Measurements from ENCODE around the gene PPP2R2C. TPM values are rescaled to one million over a fixed set of nuclear protein-coding genes. Genes with fewer than 3 reads are reported as not detected.

PPP2R2C gene
- total and polyA plus RNA-seq, 5 donors from 2014 or later: not detected

GRCh38 chr4:6478546-6479220 is 6.3 kb upstream of the PPP2R2C start:
- no peak overlapping the region for H3K4me3 ChIP-seq (ENCODE audit: low read depth, low read length)
- Mint-ChIP-seq H3K4me1 (peaks cover 0 to under 1% (median 0%) of the 10 kb centered on the region in 4 donors), H3K9me3 (peaks cover 0 to 7% (median 2%) of the 10 kb centered on the region in 7 donors), H3K36me3 (no peaks in the 10 kb centered on the region), H3K4me3 (no peak overlapping the region), H3K27ac (no peak overlapping the region), H3K27me3 (peaks cover 32% of the 10 kb centered on the region)
- DNase-seq (no peak), ATAC-seq (ENCODE audit: low read depth in 2 of 2) (no peak)
- peaks cover 4% of the 10 kb centered on the region for H3K27me3 ChIP-seq (ENCODE audit: control insufficient read depth, insufficient read depth, low read length)
- H3K4me1 ChIP-seq (ENCODE audit: control insufficient read depth, insufficient read depth, low read length, poor library complexity, severe bottlenecking): no peaks in the 10 kb centered on the region
- no peak overlapping the region for H3K27ac ChIP-seq (ENCODE audit: insufficient read depth, low read length, poor library complexity, severe bottlenecking)
- no peaks in the 10 kb centered on the region for H3K36me3 ChIP-seq (ENCODE audit: control insufficient read depth, insufficient read depth, low read length)
- no peaks in the 10 kb centered on the region for H3K9me3 ChIP-seq (ENCODE audit: control insufficient read depth in 2 of 2, low read length in 2 of 2)

GRCh38 chr4:6476893-6477292 is 4.5 kb upstream of the PPP2R2C start:
- no peaks in the 10 kb centered on the region for H3K4me1 ChIP-seq (ENCODE audit: control insufficient read depth, insufficient read depth, low read length, poor library complexity, severe bottlenecking)
- Mint-ChIP-seq H3K9me3 (peaks cover 0 to 5% (median 2%) of the 10 kb centered on the region in 7 donors), H3K4me1 (peaks cover 0 to 9% (median 0%) of the 10 kb centered on the region in 4 donors), H3K36me3 (no peaks in the 10 kb centered on the region), H3K27ac (no peak overlapping the region), H3K4me3 (no peak overlapping the region), H3K27me3 (peaks cover 29% of the 10 kb centered on the region)
- ATAC-seq (ENCODE audit: low read depth in 2 of 2) (no peak), DNase-seq (no peak)
- H3K4me3 ChIP-seq (ENCODE audit: low read depth, low read length): no peak overlapping the region
- no peak overlapping the region for H3K27ac ChIP-seq (ENCODE audit: insufficient read depth, low read length, poor library complexity, severe bottlenecking)
- H3K27me3 ChIP-seq (ENCODE audit: control insufficient read depth, insufficient read depth, low read length): no peaks in the 10 kb centered on the region
- H3K36me3 ChIP-seq (ENCODE audit: control insufficient read depth, insufficient read depth, low read length): no peaks in the 10 kb centered on the region
- no peaks in the 10 kb centered on the region for H3K9me3 ChIP-seq (ENCODE audit: control insufficient read depth in 2 of 2, low read length in 2 of 2)

GRCh38 chr4:6475492-6476020 is 3.1 kb upstream of the PPP2R2C start:
- ATAC-seq (ENCODE audit: low read depth in 2 of 2): no peak
- Histone ChIP-seq H3K27me3 (ENCODE audit: control insufficient read depth, insufficient read depth, low read length) (no peaks in the 10 kb centered on the region), H3K4me1 (ENCODE audit: control insufficient read depth, insufficient read depth, low read length, poor library complexity, severe bottlenecking) (no peaks in the 10 kb centered on the region), H3K36me3 (ENCODE audit: control insufficient read depth, insufficient read depth, low read length) (no peaks in the 10 kb centered on the region), H3K4me3 (ENCODE audit: low read depth, low read length) (no peak overlapping the region), H3K27ac (ENCODE audit: insufficient read depth, low read length, poor library complexity, severe bottlenecking) (no peak overlapping the region), H3K9me3 (ENCODE audit: control insufficient read depth in 2 of 2, low read length in 2 of 2) (no peaks in the 10 kb centered on the region)
- peaks cover 22% of the 10 kb centered on the region for H3K27me3 Mint-ChIP-seq
- H3K27ac Mint-ChIP-seq: no peak overlapping the region
- H3K4me1 Mint-ChIP-seq: peaks cover 0 to 9% (median 0%) of the 10 kb centered on the region in 4 donors
- H3K36me3 Mint-ChIP-seq: no peaks in the 10 kb centered on the region
- peaks cover 0 to 5% (median 2%) of the 10 kb centered on the region in 7 donors for H3K9me3 Mint-ChIP-seq
- H3K4me3 Mint-ChIP-seq: no peak overlapping the region
- DNase-seq: no peak

- H3K4me1 Mint-ChIP-seq: peaks cover 0 to 12% (median 0%) of the 10 kb centered on the region in 4 donors
- no peak overlapping the region for H3K4me3 Mint-ChIP-seq
- DNase-seq (no peak), ATAC-seq (ENCODE audit: low read depth in 2 of 2) (no peak)
- no peaks in the 10 kb centered on the region for H3K36me3 Mint-ChIP-seq
- Histone ChIP-seq H3K27ac (ENCODE audit: insufficient read depth, low read length, poor library complexity, severe bottlenecking) (no peak overlapping the region), H3K4me1 (ENCODE audit: control insufficient read depth, insufficient read depth, low read length, poor library complexity, severe bottlenecking) (no peaks in the 10 kb centered on the region), H3K9me3 (ENCODE audit: control insufficient read depth in 2 of 2, low read length in 2 of 2) (no peaks in the 10 kb centered on the region), H3K27me3 (ENCODE audit: control insufficient read depth, insufficient read depth, low read length) (peaks cover 2% of the 10 kb centered on the region), H3K4me3 (ENCODE audit: low read depth, low read length) (no peak overlapping the region), H3K36me3 (ENCODE audit: control insufficient read depth, insufficient read depth, low read length) (no peaks in the 10 kb centered on the region)
- peaks cover 0 to 5% (median 2%) of the 10 kb centered on the region in 7 donors for H3K9me3 Mint-ChIP-seq
- H3K27me3 Mint-ChIP-seq: peaks cover 26% of the 10 kb centered on the region
- no peak overlapping the region for H3K27ac Mint-ChIP-seq
Measured at GRCh38 chr4:6474705-6475457, 2.5 kb upstream of the PPP2R2C start.

- H3K4me1 ChIP-seq (ENCODE audit: control insufficient read depth, insufficient read depth, low read length, poor library complexity, severe bottlenecking): no peaks in the 10 kb centered on the region
- no peaks in the 10 kb centered on the region for H3K36me3 Mint-ChIP-seq
- no peak overlapping the region for H3K4me3 Mint-ChIP-seq
- no peak overlapping the region for H3K27ac ChIP-seq (ENCODE audit: insufficient read depth, low read length, poor library complexity, severe bottlenecking)
- H3K27me3 Mint-ChIP-seq: peaks cover 34% of the 10 kb centered on the region
- ATAC-seq (ENCODE audit: low read depth in 2 of 2): no peak
- peaks cover 9% of the 10 kb centered on the region for H3K27me3 ChIP-seq (ENCODE audit: control insufficient read depth, insufficient read depth, low read length)
- H3K9me3 ChIP-seq (ENCODE audit: control insufficient read depth in 2 of 2, low read length in 2 of 2): no peaks in the 10 kb centered on the region
- peaks cover 0 to 14% (median 0%) of the 10 kb centered on the region in 4 donors for H3K4me1 Mint-ChIP-seq
- no peak for DNase-seq
- H3K9me3 Mint-ChIP-seq: peaks cover 0 to 5% (median 2%) of the 10 kb centered on the region in 7 donors
- no peaks in the 10 kb centered on the region for H3K36me3 ChIP-seq (ENCODE audit: control insufficient read depth, insufficient read depth, low read length)
- H3K27ac Mint-ChIP-seq: no peak overlapping the region
- no peak overlapping the region for H3K4me3 ChIP-seq (ENCODE audit: low read depth, low read length)
Measured at GRCh38 chr4:6474053-6474568, 1.7 kb upstream of the PPP2R2C start.

- no peaks in the 10 kb centered on the region for H3K36me3 Mint-ChIP-seq
- H3K4me3 Mint-ChIP-seq: no peak overlapping the region
- Histone ChIP-seq H3K4me1 (ENCODE audit: control insufficient read depth, insufficient read depth, low read length, poor library complexity, severe bottlenecking) (no peaks in the 10 kb centered on the region), H3K27ac (ENCODE audit: insufficient read depth, low read length, poor library complexity, severe bottlenecking) (no peak overlapping the region), H3K36me3 (ENCODE audit: control insufficient read depth, insufficient read depth, low read length) (no peaks in the 10 kb centered on the region), H3K27me3 (ENCODE audit: control insufficient read depth, insufficient read depth, low read length) (peaks cover 13% of the 10 kb centered on the region), H3K4me3 (ENCODE audit: low read depth, low read length) (no peak overlapping the region), H3K9me3 (ENCODE audit: control insufficient read depth in 2 of 2, low read length in 2 of 2) (no peaks in the 10 kb centered on the region)
- ATAC-seq (ENCODE audit: low read depth in 2 of 2): no peak
- peaks cover 40% of the 10 kb centered on the region for H3K27me3 Mint-ChIP-seq
- no peak overlapping the region for H3K27ac Mint-ChIP-seq
- DNase-seq: no peak
- H3K9me3 Mint-ChIP-seq: peaks cover 0 to 5% (median 2%) of the 10 kb centered on the region in 7 donors
- peaks cover 0 to 14% (median 0%) of the 10 kb centered on the region in 4 donors for H3K4me1 Mint-ChIP-seq
Measured at GRCh38 chr4:6473264-6474052, 1.0 kb upstream of the PPP2R2C start.

- H3K4me3 ChIP-seq (ENCODE audit: low read depth, low read length): no peak overlapping the region
- DNase-seq (no peak), ATAC-seq (ENCODE audit: low read depth in 2 of 2) (no peak)
- no peaks in the 10 kb centered on the region for H3K9me3 ChIP-seq (ENCODE audit: control insufficient read depth in 2 of 2, low read length in 2 of 2)
- H3K4me1 ChIP-seq (ENCODE audit: control insufficient read depth, insufficient read depth, low read length, poor library complexity, severe bottlenecking): no peaks in the 10 kb centered on the region
- H3K27ac ChIP-seq (ENCODE audit: insufficient read depth, low read length, poor library complexity, severe bottlenecking): no peak overlapping the region
- no peaks in the 10 kb centered on the region for H3K36me3 Mint-ChIP-seq
- H3K9me3 Mint-ChIP-seq: peaks cover 0 to 5% (median 2%) of the 10 kb centered on the region in 7 donors
- H3K27me3 Mint-ChIP-seq: peaks cover 46% of the 10 kb centered on the region
- no peaks in the 10 kb centered on the region for H3K36me3 ChIP-seq (ENCODE audit: control insufficient read depth, insufficient read depth, low read length)
- H3K27me3 ChIP-seq (ENCODE audit: control insufficient read depth, insufficient read depth, low read length): peaks cover 18% of the 10 kb centered on the region
- no peak overlapping the region for H3K4me3 Mint-ChIP-seq
- no peak overlapping the region for H3K27ac Mint-ChIP-seq
- H3K4me1 Mint-ChIP-seq: peaks cover 0 to 14% (median 0%) of the 10 kb centered on the region in 4 donors
Measured at GRCh38 chr4:6472008-6472386, 417 bp downstream of the PPP2R2C start.
